Mesenchymal stem cell (in vitro differentiated cells and primary cell): ENCODE measurements around the gene CDKN1C.

Experiments
- DNase-seq: peaks from one replicate; pipeline ENCODE4 v3.0.0-alpha.2; 2013
- H2AFZ ChIP-seq: one replicate; pipeline ENCODE4 v1.6.1; 2013; ENCODE audit warnings: low read depth, mild to moderate bottlenecking, control low read depth, inconsistent platforms, low read length, moderate library complexity
- H2AK5ac ChIP-seq: 2 replicates; pipeline ENCODE4 v1.6.1; 2013; ENCODE audit warnings: low read length, moderate library complexity, mild to moderate bottlenecking, inconsistent platforms; ENCODE audit not compliant: severe bottlenecking
- H2BK120ac ChIP-seq: one replicate; pipeline ENCODE4 v1.6.1; 2013; ENCODE audit warnings: low read depth, mild to moderate bottlenecking, inconsistent platforms, low read length, moderate library complexity
- H2BK12ac ChIP-seq, 2 experiments: one replicate each; pipeline ENCODE4 v1.6.1; 2013; ENCODE audit warnings: inconsistent platforms in 2 of 2, low read length in 2 of 2, mild to moderate bottlenecking in 2 of 2, moderate library complexity in 2 of 2, control low read depth in 1 of 2
- H2BK15ac ChIP-seq: one replicate; pipeline ENCODE4 v1.6.1; 2013; ENCODE audit warnings: mild to moderate bottlenecking, low read depth, inconsistent platforms; ENCODE audit not compliant: poor library complexity, severe bottlenecking
- H2BK5ac ChIP-seq: 2 replicates; pipeline ENCODE4 v1.6.1; 2013; ENCODE audit warnings: low read depth, mild to moderate bottlenecking, low read length, control low read depth, inconsistent platforms; ENCODE audit not compliant: poor library complexity, severe bottlenecking
- H3K14ac ChIP-seq, 2 experiments: one replicate each; pipeline ENCODE4 v1.6.1; 2013; ENCODE audit warnings: inconsistent platforms in 2 of 2, low read length in 2 of 2, control low read depth in 1 of 2, mild to moderate bottlenecking in 1 of 2, moderate library complexity in 1 of 2
- H3K18ac ChIP-seq, 2 experiments: one replicate each; pipeline ENCODE4 v1.6.1; 2013; ENCODE audit warnings: inconsistent platforms in 2 of 2, low read length in 2 of 2, control low read depth in 1 of 2, low read depth in 1 of 2, mild to moderate bottlenecking in 1 of 2
- H3K23ac ChIP-seq, 2 experiments: one replicate each; pipeline ENCODE4 v1.6.1; 2013; ENCODE audit warnings: inconsistent platforms in 2 of 2, low read length in 2 of 2, mild to moderate bottlenecking in 2 of 2, moderate library complexity in 2 of 2, control low read depth in 1 of 2
- H3K27ac ChIP-seq: 2 replicates; pipeline ENCODE4 v1.5.1; 2013; ENCODE audit warnings: mild to moderate bottlenecking, moderate library complexity, low read length, control low read depth, inconsistent platforms; ENCODE audit not compliant: poor library complexity, severe bottlenecking
- H3K27me3 ChIP-seq, 2 experiments: 2 replicates each; pipeline versions ENCODE4 v1.6.1 to v1.7.0; 2013; ENCODE audit warnings: low read length in 2 of 2, mild to moderate bottlenecking in 2 of 2, moderate library complexity in 2 of 2, control low read depth in 1 of 2, inconsistent platforms in 1 of 2; ENCODE audit not compliant: control insufficient read depth in 1 of 2, insufficient read depth in 1 of 2
- H3K36me3 ChIP-seq, 2 experiments: 2 replicates each; pipeline versions ENCODE4 v1.6.1 to v1.7.0; 2013; ENCODE audit warnings: low read length in 2 of 2, control low read depth in 1 of 2, inconsistent platforms in 1 of 2, low read depth in 1 of 2, mild to moderate bottlenecking in 1 of 2; ENCODE audit not compliant: insufficient read depth in 2 of 2, control insufficient read depth in 1 of 2
- H3K4ac ChIP-seq, 2 experiments: one replicate each; pipeline ENCODE4 v1.6.1; 2013; ENCODE audit warnings: inconsistent platforms in 2 of 2, low read length in 2 of 2, mild to moderate bottlenecking in 2 of 2, moderate library complexity in 2 of 2, control low read depth in 1 of 2, low read depth in 1 of 2
- H3K4me1 ChIP-seq: 2 replicates; pipeline ENCODE4 v1.6.1; 2013; ENCODE audit warnings: low read depth, low read length, control low read depth; ENCODE audit not compliant: control insufficient read depth, insufficient read depth
- H3K4me2 ChIP-seq: 2 replicates; pipeline ENCODE4 v1.6.1; 2013; ENCODE audit warnings: low read length, mild to moderate bottlenecking, inconsistent platforms; ENCODE audit not compliant: poor library complexity, severe bottlenecking
- H3K4me3 ChIP-seq, 2 experiments: 2 replicates each; pipeline versions ENCODE4 v1.5.1 to v1.7.0; 2013; ENCODE audit warnings: low read length in 2 of 2, mild to moderate bottlenecking in 2 of 2, control low read depth in 1 of 2, low read depth in 1 of 2; ENCODE audit not compliant: insufficient read depth in 1 of 2
- H3K79me1 ChIP-seq: replicated peaks from 2 replicates; pipeline ENCODE4 v1.6.1; 2013; ENCODE audit warnings: mild to moderate bottlenecking, control low read depth, low read length, inconsistent platforms; ENCODE audit not compliant: poor library complexity, severe bottlenecking
- H3K9ac ChIP-seq: 2 replicates; pipeline ENCODE4 v1.7.0; 2013; ENCODE audit warnings: mild to moderate bottlenecking, low read length, moderate library complexity
- H3K9me3 ChIP-seq: 2 replicates; pipeline ENCODE4 v1.7.0; 2013; ENCODE audit warnings: mild to moderate bottlenecking, low read length; ENCODE audit not compliant: control insufficient read depth
- H4K8ac ChIP-seq: one replicate; pipeline ENCODE4 v1.6.1; 2013; ENCODE audit warnings: inconsistent platforms, mild to moderate bottlenecking, low read length, moderate library complexity
- H4K91ac ChIP-seq: one replicate; pipeline ENCODE4 v1.6.1; 2013; ENCODE audit warnings: mild to moderate bottlenecking, low read length, inconsistent platforms
- WGBS: methylation state at CpG from one replicate; pipeline ENCODE4 v1.1.7; 2013; ENCODE audit warnings: mixed read lengths; 5-methylcytosine and 5-hydroxymethylcytosine counted together

CDKN1C gene

GRCh38 chr11:2848497-2848896 is 37.1 kb downstream of the CDKN1C start:
- Histone ChIP-seq H3K27ac (no peak overlapping the region), H4K91ac (no peak overlapping the region), H2BK15ac (no peak overlapping the region), H2BK120ac (no peak overlapping the region), H2AFZ (no peak overlapping the region), H2BK5ac (no peak overlapping the region), H3K9me3 (no peaks in the 10 kb centered on the region), H3K14ac (peak overlapping the region in 1 of 2 experiments; percentile 20), H3K9ac (no peak overlapping the region), H3K18ac (no peak overlapping the region), H3K36me3 (peaks cover 0 to 7% of the 10 kb centered on the region in 2 experiments), H2BK12ac (no peak overlapping the region), H3K4me2 (no peak overlapping the region), H3K4me3 (no peak overlapping the region), H3K4me1 (peaks cover 31% of the 10 kb centered on the region), H3K79me1 (no peaks in the 10 kb centered on the region), H2AK5ac (no peak overlapping the region), H4K8ac (no peak overlapping the region), H3K4ac (no peak overlapping the region), H3K27me3 (peaks cover 0 to 18% of the 10 kb centered on the region in 2 experiments), H3K23ac (no peak overlapping the region)
- 86% methylated on average over 9 of the region's 9 CpGs for WGBS
- no peak for DNase-seq

- H3K23ac ChIP-seq: no peak overlapping the region
- no peak overlapping the region for H3K18ac ChIP-seq
- H2AK5ac ChIP-seq: no peak overlapping the region
- H4K91ac ChIP-seq: peak overlapping the region; percentile 20
- no peaks in the 10 kb centered on the region for H3K9me3 ChIP-seq
- no peaks in the 10 kb centered on the region for H3K79me1 ChIP-seq
- H3K27ac ChIP-seq: no peak overlapping the region
- H2BK5ac ChIP-seq: no peak overlapping the region
- H3K36me3 ChIP-seq: peaks cover 0 to 3% of the 10 kb centered on the region in 2 experiments
- peak overlapping the region; percentile 12 for H2BK15ac ChIP-seq
- peaks cover 29% of the 10 kb centered on the region for H3K4me1 ChIP-seq
- H2AFZ ChIP-seq: no peak overlapping the region
- DNase-seq: no peak
- 95% methylated on average over 19 of the region's 21 CpGs for WGBS
- peaks cover 0 to 18% of the 10 kb centered on the region in 2 experiments for H3K27me3 ChIP-seq
- H3K14ac ChIP-seq: no peak overlapping the region
- no peak overlapping the region for H3K9ac ChIP-seq
- H4K8ac ChIP-seq: no peak overlapping the region
- H3K4me3 ChIP-seq: peak overlapping the region in 1 of 2 experiments; percentile 16
- H2BK12ac ChIP-seq: no peak overlapping the region
- H2BK120ac ChIP-seq: no peak overlapping the region
- H3K4me2 ChIP-seq: no peak overlapping the region
- H3K4ac ChIP-seq: no peak overlapping the region
Observed at GRCh38 chr11:2847561-2847960, 38.0 kb downstream of the CDKN1C start.

- H3K23ac ChIP-seq: no peak overlapping the region
- no peak overlapping the region for H2BK5ac ChIP-seq
- H3K9ac ChIP-seq: no peak overlapping the region
Observed at GRCh38 chr11:2846470-2846869, 39.1 kb downstream of the CDKN1C start.

GRCh38 chr11:2846056-2846455 is 39.5 kb downstream of the CDKN1C start:
- H3K79me1 ChIP-seq: no peaks in the 10 kb centered on the region
- H3K4ac ChIP-seq: peak overlapping the region in 1 of 2 experiments; percentile 35
- no peak overlapping the region for H3K4me2 ChIP-seq
- peaks cover 28% of the 10 kb centered on the region for H3K4me1 ChIP-seq
- peak overlapping the region; percentile 3 for H4K8ac ChIP-seq
- H3K4me3 ChIP-seq: no peak overlapping the region
- peaks cover 0 to 20% of the 10 kb centered on the region in 2 experiments for H3K27me3 ChIP-seq
- no peak overlapping the region for H3K27ac ChIP-seq
- H2BK5ac ChIP-seq: no peak overlapping the region
- H3K14ac ChIP-seq: peak overlapping the region in 1 of 2 experiments; percentile 32
- 42% methylated on average over 17 of the region's 17 CpGs for WGBS
- H2BK120ac ChIP-seq: no peak overlapping the region
- no peak overlapping the region for H4K91ac ChIP-seq
- H3K23ac ChIP-seq: no peak overlapping the region
- H3K36me3 ChIP-seq: peaks cover 0 to 3% of the 10 kb centered on the region in 2 experiments
- H2AFZ ChIP-seq: peak overlapping the region; percentile 10
- no peak overlapping the region for H3K9ac ChIP-seq
- H3K9me3 ChIP-seq: no peaks in the 10 kb centered on the region
- H3K18ac ChIP-seq: peak overlapping the region in 1 of 2 experiments; percentile 46
- peak; percentile 78 for DNase-seq
- peak overlapping the region; percentile 14 to 81 for H2BK12ac ChIP-seq
- no peak overlapping the region for H2BK15ac ChIP-seq
- H2AK5ac ChIP-seq: no peak overlapping the region

More at GRCh38 chr11:2846470-2846869, 39.1 kb downstream of the CDKN1C start:
- H2AK5ac ChIP-seq: no peak overlapping the region
- H3K36me3 ChIP-seq: peaks cover 0 to 3% of the 10 kb centered on the region in 2 experiments
- no peak overlapping the region for H2BK120ac ChIP-seq
- peak overlapping the region in 1 of 2 experiments; percentile 35 for H3K4ac ChIP-seq
- peak overlapping the region; percentile 45 for H4K8ac ChIP-seq
- H3K27ac ChIP-seq: no peak overlapping the region
- no peak overlapping the region for H4K91ac ChIP-seq
- peak overlapping the region; percentile 46 to 81 for H2BK12ac ChIP-seq
- H3K18ac ChIP-seq: peak overlapping the region in 1 of 2 experiments; percentile 67
- no peaks in the 10 kb centered on the region for H3K9me3 ChIP-seq
- H3K4me3 ChIP-seq: no peak overlapping the region
- peak overlapping the region in 1 of 2 experiments; percentile 80 for H3K14ac ChIP-seq
- no peak overlapping the region for H3K4me2 ChIP-seq
- DNase-seq: no peak
- H2AFZ ChIP-seq: peak overlapping the region; percentile 10
- H3K79me1 ChIP-seq: no peaks in the 10 kb centered on the region
- H3K27me3 ChIP-seq: peaks cover 0 to 21% of the 10 kb centered on the region in 2 experiments
- 85% methylated on average over 11 of the region's 11 CpGs for WGBS
- peak overlapping the region; percentile 29 for H2BK15ac ChIP-seq
- H3K4me1 ChIP-seq: peaks cover 27% of the 10 kb centered on the region
